ENCODE data around the gene LMBR1.
"Not testable (repeated sequence)": the region's sequence is repeated elsewhere in the genome, so short reads cannot be mapped to it uniquely, and the experiment has no call there.

DNA sequence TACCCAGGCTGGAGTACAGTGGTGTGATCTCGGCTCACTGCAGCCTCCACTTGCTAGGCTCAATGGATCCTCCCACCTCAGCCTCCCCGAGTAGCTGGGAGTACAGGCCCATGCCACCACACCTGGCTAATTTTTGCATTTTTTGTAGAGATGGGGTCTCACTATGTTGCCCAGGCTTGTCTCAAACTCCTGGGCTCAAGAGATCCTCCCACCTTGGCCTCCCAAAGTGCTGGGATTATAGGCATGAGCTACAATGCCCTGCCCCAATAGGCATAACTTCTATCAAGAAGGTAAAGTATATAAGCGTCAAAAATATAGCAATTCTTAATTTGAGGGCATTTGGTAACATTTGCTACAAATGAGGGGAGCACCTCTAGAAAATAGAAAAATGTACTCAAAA, 43.8 kb upstream of the LMBR1 start:
- not testable (repeated sequence) for TF ChIP-seq CTCF (IDR thresholded peaks at IDR 0.05; ENCODE audit: insufficient read depth, low read length, poor library complexity, severe bottlenecking); EZH2phosphoT487 (conservative IDR thresholded peaks at IDR 0.05; ENCODE audit: low read length)
